K562 (cell line): ENCODE data around the gene TRA2B. TPM values are rescaled to one million over a fixed set of nuclear protein-coding genes. Genes with fewer than 3 reads are reported as not detected.
A peak's percentile ranks its signal among the peaks of the same experiment; 100 is the strongest.

Source experiments
- CBX3 ChIP-seq, 2 experiments: IDR thresholded peaks; 1 replicate in 1 of 2; 2 replicates in 1 of 2; pipeline ENCODE4 v1.6.1; 2012; ENCODE audit warnings: inconsistent platforms in 2 of 2, low read length in 2 of 2, borderline replicate concordance in 1 of 2, control low read depth in 1 of 2
- CHD4 ChIP-seq: fragments of 200-600 bp; sonication (generic); IDR thresholded peaks from 3 replicates; pipeline ENCODE4 v1.6.1; 2012; ENCODE audit warnings: low read depth, mild to moderate bottlenecking, mixed read lengths, low read length, inconsistent platforms; ENCODE audit not compliant: insufficient read depth, insufficient replicate concordance, poor library complexity, severe bottlenecking
- ETV5 ChIP-seq: sonication (generic); formaldehyde crosslinking; IDR thresholded peaks from 2 replicates; pipeline ENCODE4 v1.4.0; 2020; ENCODE audit warnings: low read depth, mild to moderate bottlenecking, missing genetic modification reagents
- HDAC6 ChIP-seq: IDR thresholded peaks from 2 replicates; pipeline ENCODE4 v1.6.1; 2012; ENCODE audit warnings: low read depth, mild to moderate bottlenecking, control low read depth, inconsistent platforms, low read length, moderate library complexity
- HNRNPH1 ChIP-seq: fragments of 200-400 bp; formaldehyde crosslinking; optimal IDR thresholded peaks from 2 replicates; pipeline ENCODE3; 2017; ENCODE audit warnings: low read depth, mild to moderate bottlenecking, low read length, moderate library complexity
- MAFG ChIP-seq: fragments of 450-650 bp; conservative IDR thresholded peaks from 2 replicates; pipeline ENCODE4 v1.6.1; 2016; ENCODE audit warnings: missing genetic modification characterization, missing compliant biosample characterization
- NONO ChIP-seq, 2 experiments: fragments of 200-400 bp in 1 of 2; fragments of 450-650 bp in 1 of 2; formaldehyde crosslinking in 1 of 2; IDR thresholded peaks; 2 replicates each; pipeline ENCODE4 v1.6.1; 2017; ENCODE audit warnings: low read depth in 2 of 2, mild to moderate bottlenecking in 2 of 2, moderate library complexity in 2 of 2, low read length in 1 of 2
- RBM34 ChIP-seq: fragments of 200-400 bp; formaldehyde crosslinking; IDR thresholded peaks from 2 replicates; pipeline ENCODE4 v1.6.1; 2018; ENCODE audit warnings: low read length, borderline replicate concordance; ENCODE audit not compliant: insufficient read depth
- THRAP3 ChIP-seq: fragments of 450-650 bp; IDR thresholded peaks from 2 replicates; pipeline ENCODE4 v1.6.1; 2016; ENCODE audit warnings: mild to moderate bottlenecking, inconsistent platforms, borderline replicate concordance
- TSC22D4 ChIP-seq: fragments of 450-650 bp; IDR thresholded peaks from 2 replicates; pipeline ENCODE4 v1.6.1; 2016; ENCODE audit warnings: missing genetic modification characterization, missing biosample characterization, control low read depth
- ZEB2 ChIP-seq: fragments of 450-650 bp; IDR thresholded peaks from 2 replicates; pipeline ENCODE4 v1.6.1; 2016
- ZNF23 ChIP-seq: fragments of 250-450 bp; sonication (Bioruptor Pico); IDR thresholded peaks from 2 replicates; pipeline ENCODE4 v1.4.0; 2020; ENCODE audit warnings: mild to moderate bottlenecking
- ZNF324 ChIP-seq: fragments of 250-450 bp; sonication (Bioruptor Pico); IDR thresholded peaks from 2 replicates; pipeline ENCODE4 v1.4.0; 2020; ENCODE audit warnings: mild to moderate bottlenecking
- ZNF347 ChIP-seq: fragments of 450-650 bp; formaldehyde crosslinking; IDR thresholded peaks from 2 replicates; pipeline ENCODE4 v1.4.0; 2020; ENCODE audit warnings: low read depth, mild to moderate bottlenecking, moderate library complexity
- ZNF354B ChIP-seq: fragments of 250-450 bp; sonication (Bioruptor Pico); IDR thresholded peaks from 2 replicates; pipeline ENCODE4 v1.4.0; 2020
- ZNF699 ChIP-seq: fragments of 250-450 bp; sonication (Bioruptor Pico); IDR thresholded peaks from 2 replicates; pipeline ENCODE4 v1.8.0; 2021; ENCODE audit warnings: mild to moderate bottlenecking, moderate library complexity; ENCODE audit not compliant: insufficient replicate concordance
- ZSCAN32 ChIP-seq: fragments of 450-650 bp; formaldehyde crosslinking; IDR thresholded peaks from 2 replicates; pipeline ENCODE4 v1.4.0; 2020; ENCODE audit warnings: mild to moderate bottlenecking, moderate library complexity
- polyA plus RNA-seq, 8 experiments: library from polyadenylated mRNA; depleted of rRNA in 4 of 8; stranded (reverse) in 5 of 8; unstranded in 3 of 8; fragments of >200 nt; fragmentation: Nextera tagmentation in 2 of 8; fragmentation: Illumina TruSeq in 1 of 8; extraction: Ambion mirVana in 2 of 8; extraction: Trizol in 1 of 8; gene quantifications; 2 replicates each; pipeline versions ENCODE4 v1.2.1 to v1.2.3, GENCODE V29; 2011 to 2014; ENCODE audit warnings: inconsistent platforms in 1 of 8, missing spikeins in 1 of 8
- total RNA-seq, 7 experiments: library from RNA; depleted of rRNA in 6 of 7; stranded (reverse); fragments of >200 nt in 6 of 7; fragmentation: Illumina TruSeq in 2 of 7; extraction: Trizol in 2 of 7; gene quantifications; 2 replicates each; pipeline versions ENCODE4 v1.2.1 to v1.2.3, GENCODE V29; 2011 to 2021; ENCODE audit warnings: low replicate concordance in 1 of 7
- TF ChIP-seq, protein P1 (sequence below): fragments of 450-650 bp; IDR thresholded peaks from 2 replicates; pipeline ENCODE4 v1.6.1; 2017; ENCODE audit warnings: antibody characterized with exemption
- TF ChIP-seq, protein P2 (sequence below): IDR thresholded peaks from 2 replicates; pipeline ENCODE4 v1.6.1; 2011; ENCODE audit not compliant: insufficient read length; ENCODE audit errors: extremely low read depth
- TF ChIP-seq, protein P3 (sequence below): fragments of 250-450 bp; sonication (Bioruptor Pico); IDR thresholded peaks from 2 replicates; pipeline ENCODE4 v1.5.0; 2020; ENCODE audit warnings: mild to moderate bottlenecking
- TF ChIP-seq, protein P4 (sequence below): fragments of 450-650 bp; IDR thresholded peaks from 2 replicates; pipeline ENCODE4 v1.6.1; 2016; ENCODE audit warnings: borderline replicate concordance
- TF ChIP-seq, protein P5 (sequence below), 2 experiments: fragments of 450-650 bp in 1 of 2; sonication (generic) in 1 of 2; formaldehyde crosslinking in 1 of 2; IDR thresholded peaks in 1 of 2; conservative IDR thresholded peaks in 1 of 2; 2 replicates each; pipeline versions ENCODE4 v1.6.1 to v1.8.1; 2016 to 2023; ENCODE audit warnings: mild to moderate bottlenecking in 2 of 2, moderate library complexity in 2 of 2, inconsistent platforms in 1 of 2, missing genetic modification reagents in 1 of 2

TRA2B gene
- total and polyA plus RNA-seq, 9 of the 15 experiments (the other 6 are each of a cell fraction or from before 2014, with no cell fraction given), result 105 to 411 (median 278) TPM

DNA sequence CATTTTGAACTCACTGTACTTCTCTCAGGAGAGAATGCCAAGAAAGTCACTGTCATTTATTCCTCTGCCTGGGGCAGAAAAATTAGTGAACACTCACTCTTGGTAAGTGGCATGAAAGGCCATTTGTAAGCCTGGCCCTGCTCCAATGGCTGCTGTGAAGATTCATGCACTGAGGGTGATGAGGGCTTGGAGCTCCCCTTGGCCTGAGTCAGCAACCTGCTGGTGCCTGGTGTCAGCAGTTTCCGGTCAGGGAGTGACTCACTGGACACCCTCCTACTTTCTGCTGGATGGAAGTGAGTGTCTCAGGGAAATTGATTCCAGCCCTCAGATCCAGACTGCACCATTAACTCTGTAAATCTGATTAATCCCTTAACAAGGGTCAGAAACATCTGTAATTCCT is 37.6 kb downstream of the TRA2B start (continued):
- TF ChIP-seq, protein P1, sequence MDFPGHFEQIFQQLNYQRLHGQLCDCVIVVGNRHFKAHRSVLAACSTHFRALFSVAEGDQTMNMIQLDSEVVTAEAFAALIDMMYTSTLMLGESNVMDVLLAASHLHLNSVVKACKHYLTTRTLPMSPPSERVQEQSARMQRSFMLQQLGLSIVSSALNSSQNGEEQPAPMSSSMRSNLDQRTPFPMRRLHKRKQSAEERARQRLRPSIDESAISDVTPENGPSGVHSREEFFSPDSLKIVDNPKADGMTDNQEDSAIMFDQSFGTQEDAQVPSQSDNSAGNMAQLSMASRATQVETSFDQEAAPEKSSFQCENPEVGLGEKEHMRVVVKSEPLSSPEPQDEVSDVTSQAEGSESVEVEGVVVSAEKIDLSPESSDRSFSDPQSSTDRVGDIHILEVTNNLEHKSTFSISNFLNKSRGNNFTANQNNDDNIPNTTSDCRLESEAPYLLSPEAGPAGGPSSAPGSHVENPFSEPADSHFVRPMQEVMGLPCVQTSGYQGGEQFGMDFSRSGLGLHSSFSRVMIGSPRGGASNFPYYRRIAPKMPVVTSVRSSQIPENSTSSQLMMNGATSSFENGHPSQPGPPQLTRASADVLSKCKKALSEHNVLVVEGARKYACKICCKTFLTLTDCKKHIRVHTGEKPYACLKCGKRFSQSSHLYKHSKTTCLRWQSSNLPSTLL, result no peak
- TF ChIP-seq RBM34 (no peak), ZNF347 (CRISPR knock-in tag) (no peak), TSC22D4 (tag) (no peak), HNRNPH1 (no peak), HDAC6 (no peak), CHD4 (no peak), ZNF23 (CRISPR knock-in tag) (no peak), CBX3 (IDR thresholded peaks at IDR 0.05; ENCODE audit: borderline replicate concordance in 1 of 2, low read length in 2 of 2) (peak in 1 of 2 experiments; percentile 54; a peak in 1 of 3 replicates), ZNF699 (CRISPR knock-in tag) (no peak), ZNF354B (CRISPR knock-in tag) (no peak), ZEB2 (no peak), ZSCAN32 (no peak), ETV5 (CRISPR knock-in tag) (peak; percentile 76; the same call in 1 of the 2 replicates), ZNF324 (CRISPR knock-in tag) (no peak), NONO (IDR thresholded peaks at IDR 0.05; ENCODE audit: low read depth in 2 of 2, low read length in 1 of 2) (no peak), MAFG (tag) (peak; percentile 93), THRAP3 (no peak)
- TF ChIP-seq, protein P2, sequence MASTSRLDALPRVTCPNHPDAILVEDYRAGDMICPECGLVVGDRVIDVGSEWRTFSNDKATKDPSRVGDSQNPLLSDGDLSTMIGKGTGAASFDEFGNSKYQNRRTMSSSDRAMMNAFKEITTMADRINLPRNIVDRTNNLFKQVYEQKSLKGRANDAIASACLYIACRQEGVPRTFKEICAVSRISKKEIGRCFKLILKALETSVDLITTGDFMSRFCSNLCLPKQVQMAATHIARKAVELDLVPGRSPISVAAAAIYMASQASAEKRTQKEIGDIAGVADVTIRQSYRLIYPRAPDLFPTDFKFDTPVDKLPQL, result no peak
- TF ChIP-seq, protein P3, sequence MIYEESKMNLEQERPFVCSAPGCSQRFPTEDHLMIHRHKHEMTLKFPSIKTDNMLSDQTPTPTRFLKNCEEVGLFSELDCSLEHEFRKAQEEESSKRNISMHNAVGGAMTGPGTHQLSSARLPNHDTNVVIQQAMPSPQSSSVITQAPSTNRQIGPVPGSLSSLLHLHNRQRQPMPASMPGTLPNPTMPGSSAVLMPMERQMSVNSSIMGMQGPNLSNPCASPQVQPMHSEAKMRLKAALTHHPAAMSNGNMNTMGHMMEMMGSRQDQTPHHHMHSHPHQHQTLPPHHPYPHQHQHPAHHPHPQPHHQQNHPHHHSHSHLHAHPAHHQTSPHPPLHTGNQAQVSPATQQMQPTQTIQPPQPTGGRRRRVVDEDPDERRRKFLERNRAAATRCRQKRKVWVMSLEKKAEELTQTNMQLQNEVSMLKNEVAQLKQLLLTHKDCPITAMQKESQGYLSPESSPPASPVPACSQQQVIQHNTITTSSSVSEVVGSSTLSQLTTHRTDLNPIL (CRISPR knock-in tag), result no peak
- TF ChIP-seq, protein P4, sequence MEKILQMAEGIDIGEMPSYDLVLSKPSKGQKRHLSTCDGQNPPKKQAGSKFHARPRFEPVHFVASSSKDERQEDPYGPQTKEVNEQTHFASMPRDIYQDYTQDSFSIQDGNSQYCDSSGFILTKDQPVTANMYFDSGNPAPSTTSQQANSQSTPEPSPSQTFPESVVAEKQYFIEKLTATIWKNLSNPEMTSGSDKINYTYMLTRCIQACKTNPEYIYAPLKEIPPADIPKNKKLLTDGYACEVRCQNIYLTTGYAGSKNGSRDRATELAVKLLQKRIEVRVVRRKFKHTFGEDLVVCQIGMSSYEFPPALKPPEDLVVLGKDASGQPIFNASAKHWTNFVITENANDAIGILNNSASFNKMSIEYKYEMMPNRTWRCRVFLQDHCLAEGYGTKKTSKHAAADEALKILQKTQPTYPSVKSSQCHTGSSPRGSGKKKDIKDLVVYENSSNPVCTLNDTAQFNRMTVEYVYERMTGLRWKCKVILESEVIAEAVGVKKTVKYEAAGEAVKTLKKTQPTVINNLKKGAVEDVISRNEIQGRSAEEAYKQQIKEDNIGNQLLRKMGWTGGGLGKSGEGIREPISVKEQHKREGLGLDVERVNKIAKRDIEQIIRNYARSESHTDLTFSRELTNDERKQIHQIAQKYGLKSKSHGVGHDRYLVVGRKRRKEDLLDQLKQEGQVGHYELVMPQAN, result no peak
- TF ChIP-seq, protein P5, sequence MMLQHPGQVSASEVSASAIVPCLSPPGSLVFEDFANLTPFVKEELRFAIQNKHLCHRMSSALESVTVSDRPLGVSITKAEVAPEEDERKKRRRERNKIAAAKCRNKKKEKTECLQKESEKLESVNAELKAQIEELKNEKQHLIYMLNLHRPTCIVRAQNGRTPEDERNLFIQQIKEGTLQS (IDR thresholded peaks at IDR 0.05), result peak; percentile 88
- TF ChIP-seq, protein P5 (CRISPR knock-in tag; conservative IDR thresholded peaks at IDR 0.05), result 0 out of 2 replicates have a peak, but pooled peaks have one; percentile 42
